GM12878 (cell line): ENCODE measurements around the gene RPL38. TPM values are rescaled to one million over a fixed set of nuclear protein-coding genes. Genes with fewer than 3 reads are reported as not detected.

Experiments
- ATAC-seq: fragments of 200-7000 bp; cut with Tn5 transposase; 3 replicates; pipeline ENCODE4 v1.9.1; 2020; ENCODE audit warnings: mild to moderate bottlenecking, moderate library complexity
- BruUV-seq: library from RNA; stranded (reverse); fragments of 400-500 nt; replicated peaks from 2 replicates; lab custom pipeline; 2021; lab: Mats Ljungman, UMichigan
- CTCF ChIA-PET: fragments of 300-600 bp; sonication (Branson Sonifier 250); formaldehyde crosslinking; extraction: SDS; loops from one replicate; lab custom pipeline; 2021; ENCODE audit warnings: inconsistent platforms; lab: Yijun Ruan, JAX
- POLR2A ChIA-PET: fragments of 350-600 bp; formaldehyde crosslinking; extraction: SDS; loops from one replicate; lab custom pipeline; 2021; ENCODE audit warnings: inconsistent platforms; lab: Charles Lee
- RAD21 ChIA-PET: fragments of 300-600 bp; sonication (Branson Sonifier 250); formaldehyde crosslinking; loops from one replicate; lab custom pipeline; 2023; ENCODE audit warnings: antibody characterized with exemption; ENCODE audit not compliant: unreplicated experiment; lab: Charles Lee
- SMC1A ChIA-PET: fragments of 300-600 bp; sonication (Branson Sonifier 250); formaldehyde crosslinking; loops from one replicate; lab custom pipeline; 2023; ENCODE audit not compliant: unreplicated experiment, uncharacterized antibody; lab: Charles Lee
- DNase-seq: peaks from one replicate; pipeline ENCODE4 v3.0.0-alpha.2; 2011; ENCODE audit warnings: low read depth, low spot score
- FAIRE-seq: peaks from 3 replicates; lab custom pipeline; 2011; peaks lifted over from hg19 to GRCh38; lab: Jason Lieb, UNC
- H2AFZ ChIP-seq: 2 replicates; pipeline ENCODE4 v1.6.0; 2011; ENCODE audit warnings: low read depth, low read length, control low read depth; ENCODE audit not compliant: control insufficient read depth
- H3K27ac ChIP-seq: 2 replicates; pipeline ENCODE4 v1.5.1; 2011; ENCODE audit warnings: control low read depth; ENCODE audit not compliant: control insufficient read depth, insufficient read depth
- H3K27me3 ChIP-seq, 2 experiments: replicated peaks in 1 of 2; 2 replicates each; pipeline versions ENCODE4 v1.6.0 to v1.6.1; 2011; ENCODE audit warnings: low read length in 1 of 2; ENCODE audit not compliant: control insufficient read depth in 2 of 2, insufficient read depth in 2 of 2
- H3K36me3 ChIP-seq, 2 experiments: 2 replicates each; pipeline ENCODE4 v1.5.1; 2011; ENCODE audit warnings: low read length in 1 of 2; ENCODE audit not compliant: control insufficient read depth in 2 of 2, insufficient read depth in 2 of 2
- H3K4me1 ChIP-seq: 2 replicates; pipeline ENCODE4 v1.6.1; 2011; ENCODE audit warnings: mild to moderate bottlenecking, low read length, moderate library complexity, mixed read lengths; ENCODE audit not compliant: control insufficient read depth, insufficient read depth
- H3K4me2 ChIP-seq: 2 replicates; pipeline ENCODE4 v1.6.0; 2011; ENCODE audit warnings: control low read depth; ENCODE audit not compliant: control insufficient read depth, insufficient read depth
- H3K4me3 ChIP-seq: fragments of 200-600 bp; sonication (generic); 2 replicates; pipeline ENCODE4 v1.5.1; 2016
- H3K79me2 ChIP-seq: 2 replicates; pipeline ENCODE4 v1.6.0; 2011; ENCODE audit warnings: low read length; ENCODE audit not compliant: control insufficient read depth, insufficient read depth
- H3K9ac ChIP-seq: 2 replicates; pipeline ENCODE4 v1.8.0; 2011; ENCODE audit warnings: low read length, control low read depth, mixed read lengths; ENCODE audit not compliant: control insufficient read depth, insufficient read depth
- H3K9me3 ChIP-seq: replicated peaks from 3 replicates; pipeline ENCODE4 v1.5.1; 2011; ENCODE audit warnings: mild to moderate bottlenecking, low read length; ENCODE audit not compliant: control insufficient read depth, insufficient read depth
- H4K20me1 ChIP-seq: 2 replicates; pipeline ENCODE4 v1.6.0; 2011; ENCODE audit not compliant: control insufficient read depth, insufficient read depth
- POLR2AphosphoS5 ChIP-seq: IDR thresholded peaks from 2 replicates; pipeline ENCODE4 v1.6.1; 2011; ENCODE audit warnings: mild to moderate bottlenecking, low read length, inconsistent platforms
- POU2F2 ChIP-seq: IDR thresholded peaks from 3 replicates; pipeline ENCODE4 v1.6.1; 2011; ENCODE audit warnings: low read depth, mild to moderate bottlenecking, low read length, borderline replicate concordance
- STAT3 ChIP-seq: IDR thresholded peaks from 2 replicates; pipeline ENCODE4 v1.6.1; 2011; ENCODE audit warnings: low read depth, low read length, improper control_type of control experiment
- ZNF592 ChIP-seq: fragments of 450-650 bp; IDR thresholded peaks from 2 replicates; pipeline ENCODE4 v1.6.1; 2017; ENCODE audit warnings: mild to moderate bottlenecking, moderate library complexity
- ZNF622 ChIP-seq: fragments of 450-650 bp; IDR thresholded peaks from 2 replicates; pipeline ENCODE4 v1.6.1; 2017; ENCODE audit warnings: mild to moderate bottlenecking, inconsistent platforms
- WGBS: methylation state at CpG from one replicate; pipeline ENCODE4 v1.1.6; 2016; ENCODE audit warnings: low lambda C conversion rate; ENCODE audit not compliant: insufficient replicate concordance, insufficient coverage; ENCODE audit errors: missing lambda C conversion rate; 5-methylcytosine and 5-hydroxymethylcytosine counted together
- in situ Hi-C: fragments of 300-500 bp; cut with MboI; formaldehyde crosslinking; loops from 9 replicates; pipeline ENCODE4 v1.14.3; 2018; ENCODE audit warnings: mixed read lengths
- intact Hi-C: fragments of 100-400 bp; cut with micrococcal nuclease; formaldehyde crosslinking; loops from one replicate; pipeline ENCODE4 v1.14.2; 2022; ENCODE audit not compliant: unreplicated experiment
- polyA plus RNA-seq, 11 experiments: library from polyadenylated mRNA; depleted of rRNA in 4 of 11; unstranded in 6 of 11; stranded (reverse) in 5 of 11; fragments of >200 nt; fragmentation: Nextera tagmentation in 4 of 11; fragmentation: Illumina TruSeq in 1 of 11; extraction: Ambion mirVana in 4 of 11; extraction: Trizol in 1 of 11; gene quantifications; 1 replicate in 1 of 11; 2 replicates in 10 of 11; pipeline versions ENCODE4 v1.2.1 to v1.2.3, GENCODE V29; 2011 to 2016; ENCODE audit warnings: inconsistent platforms in 2 of 11, missing spikeins in 2 of 11, low read depth in 1 of 11
- total RNA-seq, 4 experiments: library from RNA; depleted of rRNA in 3 of 4; stranded (reverse); fragments of >200 nt in 3 of 4; fragmentation: Illumina TruSeq in 1 of 4; extraction: Trizol in 1 of 4; gene quantifications; 2 replicates each; pipeline versions ENCODE4 v1.2.1 to v1.2.3, GENCODE V29; 2013 to 2021
- TF ChIP-seq, protein P1 (sequence below): IDR thresholded peaks from 2 replicates; pipeline ENCODE4 v1.6.1; 2011; ENCODE audit warnings: borderline replicate concordance, low read depth, mild to moderate bottlenecking, moderate library complexity, low read length; ENCODE audit not compliant: insufficient read depth, poor library complexity, severe bottlenecking
- TF ChIP-seq, protein P2 (sequence below): fragments of 450-650 bp; IDR thresholded peaks from 2 replicates; pipeline ENCODE4 v1.6.1; 2016; ENCODE audit warnings: mild to moderate bottlenecking

RPL38 gene
- total and polyA plus RNA-seq, 10 of the 15 experiments (the other 5 are each of a cell fraction or from before 2014, with no cell fraction given) = 1,318 to 4,938 (median 2,673) TPM

DNA sequence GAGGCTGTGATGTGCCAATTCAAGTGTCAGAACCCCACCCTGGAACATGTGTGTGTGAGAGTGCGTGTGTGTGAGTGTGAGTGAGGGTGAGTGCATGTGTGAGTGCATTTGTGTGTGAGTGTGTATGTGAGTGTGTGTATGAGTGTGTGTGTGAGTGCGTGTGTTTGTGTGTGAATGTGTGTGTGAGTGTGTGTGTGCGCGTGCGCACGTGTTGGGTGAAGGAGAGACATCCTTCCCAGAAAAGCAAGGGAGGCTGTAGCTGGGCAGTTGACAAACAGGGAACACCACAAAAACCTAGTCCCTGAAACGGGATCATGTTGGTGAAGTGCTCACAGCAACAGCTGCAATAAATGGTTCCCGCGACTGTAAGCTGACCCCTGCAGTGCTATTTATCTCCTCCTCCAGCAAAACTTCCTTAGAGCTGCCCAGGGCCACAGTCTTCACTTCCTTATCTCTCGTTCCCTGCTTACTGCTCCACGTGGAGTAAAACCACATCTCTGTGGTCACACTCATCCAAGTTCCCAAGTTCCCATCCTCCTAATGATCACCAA lies 40.1 kb upstream of the RPL38 start:
- ChIA-PET CTCF (no interaction called here), SMC1A (no interaction called here), POLR2A (no interaction called here), RAD21 (no interaction called here)
- H3K4me1 ChIP-seq = no peaks in the 10 kb centered on the region
- DNase-seq (no peak), ATAC-seq (no peak), FAIRE-seq (no peak)
- H2AFZ ChIP-seq = no peak overlapping the region
- BruUV-seq = no TSS peak
- no peak overlapping the region for H3K4me3 ChIP-seq
- no peaks in the 10 kb centered on the region; a peak in 1 of 4 replicates for H3K27me3 ChIP-seq
- H3K79me2 ChIP-seq = no peaks in the 10 kb centered on the region
- no peaks in the 10 kb centered on the region for H3K36me3 ChIP-seq
- H3K4me2 ChIP-seq = no peak overlapping the region
- TF ChIP-seq STAT3 = no peak
- TF ChIP-seq, protein P1, sequence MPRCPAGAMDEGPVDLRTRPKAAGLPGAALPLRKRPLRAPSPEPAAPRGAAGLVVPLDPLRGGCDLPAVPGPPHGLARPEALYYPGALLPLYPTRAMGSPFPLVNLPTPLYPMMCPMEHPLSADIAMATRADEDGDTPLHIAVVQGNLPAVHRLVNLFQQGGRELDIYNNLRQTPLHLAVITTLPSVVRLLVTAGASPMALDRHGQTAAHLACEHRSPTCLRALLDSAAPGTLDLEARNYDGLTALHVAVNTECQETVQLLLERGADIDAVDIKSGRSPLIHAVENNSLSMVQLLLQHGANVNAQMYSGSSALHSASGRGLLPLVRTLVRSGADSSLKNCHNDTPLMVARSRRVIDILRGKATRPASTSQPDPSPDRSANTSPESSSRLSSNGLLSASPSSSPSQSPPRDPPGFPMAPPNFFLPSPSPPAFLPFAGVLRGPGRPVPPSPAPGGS = peak; percentile 67
- 56% methylated on average over 11 of the region's 11 CpGs for whole genome bisulfite sequencing
- intact Hi-C loops (no loop called here), in situ Hi-C loops (no loop called here)
- H3K9ac ChIP-seq = no peak overlapping the region
- H3K9me3 ChIP-seq = no peaks in the 10 kb centered on the region; the same call in 2 of the 3 replicates
- H4K20me1 ChIP-seq = no peaks in the 10 kb centered on the region
- H3K27ac ChIP-seq = no peak overlapping the region

GRCh38 chr17:74163836-74164235 lies 39.6 kb upstream of the RPL38 start:
- in situ Hi-C loops (no loop called here), intact Hi-C loops (no loop called here)
- H3K4me3 ChIP-seq = no peak overlapping the region
- H4K20me1 ChIP-seq = no peaks in the 10 kb centered on the region
- no peak overlapping the region for H3K9ac ChIP-seq
- H3K79me2 ChIP-seq = no peaks in the 10 kb centered on the region
- no peak for ATAC-seq
- no peaks in the 10 kb centered on the region for H3K36me3 ChIP-seq
- CTCF ChIA-PET = no interaction called here
- H3K4me1 ChIP-seq = no peaks in the 10 kb centered on the region
- POLR2A ChIA-PET = no interaction called here
- H3K27ac ChIP-seq = no peak overlapping the region
- no TSS peak for BruUV-seq
- no peaks in the 10 kb centered on the region; the same call in 2 of the 3 replicates for H3K9me3 ChIP-seq
- SMC1A ChIA-PET = no interaction called here
- RAD21 ChIA-PET = no interaction called here
- H3K27me3 ChIP-seq = no peaks in the 10 kb centered on the region; a peak in 1 of 4 replicates
- no peak overlapping the region for H3K4me2 ChIP-seq
- H2AFZ ChIP-seq = no peak overlapping the region
- WGBS = 48% methylated on average over 7 of the region's 7 CpGs
- FAIRE-seq = no peak
- DNase-seq = no peak
- TF ChIP-seq ZNF622 = no peak
- no peak for TF ChIP-seq POLR2AphosphoS5
- no peak for TF ChIP-seq POU2F2
- TF ChIP-seq, protein P2, sequence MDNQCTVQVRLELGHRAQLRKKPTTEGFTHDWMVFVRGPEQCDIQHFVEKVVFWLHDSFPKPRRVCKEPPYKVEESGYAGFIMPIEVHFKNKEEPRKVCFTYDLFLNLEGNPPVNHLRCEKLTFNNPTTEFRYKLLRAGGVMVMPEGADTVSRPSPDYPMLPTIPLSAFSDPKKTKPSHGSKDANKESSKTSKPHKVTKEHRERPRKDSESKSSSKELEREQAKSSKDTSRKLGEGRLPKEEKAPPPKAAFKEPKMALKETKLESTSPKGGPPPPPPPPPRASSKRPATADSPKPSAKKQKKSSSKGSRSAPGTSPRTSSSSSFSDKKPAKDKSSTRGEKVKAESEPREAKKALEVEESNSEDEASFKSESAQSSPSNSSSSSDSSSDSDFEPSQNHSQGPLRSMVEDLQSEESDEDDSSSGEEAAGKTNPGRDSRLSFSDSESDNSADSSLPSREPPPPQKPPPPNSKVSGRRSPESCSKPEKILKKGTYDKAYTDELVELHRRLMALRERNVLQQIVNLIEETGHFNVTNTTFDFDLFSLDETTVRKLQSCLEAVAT = no peak
- TF ChIP-seq ZNF592 = no peak
- TF ChIP-seq, protein P1 = no peak
